ENCODE data around the gene GRID1. TPM values are rescaled to one million over a fixed set of nuclear protein-coding genes. Genes with fewer than 3 reads are reported as not detected.

The GRID1 gene
- total RNA-seq, 1 experiment from 2014 or later, result not detected

DNA sequence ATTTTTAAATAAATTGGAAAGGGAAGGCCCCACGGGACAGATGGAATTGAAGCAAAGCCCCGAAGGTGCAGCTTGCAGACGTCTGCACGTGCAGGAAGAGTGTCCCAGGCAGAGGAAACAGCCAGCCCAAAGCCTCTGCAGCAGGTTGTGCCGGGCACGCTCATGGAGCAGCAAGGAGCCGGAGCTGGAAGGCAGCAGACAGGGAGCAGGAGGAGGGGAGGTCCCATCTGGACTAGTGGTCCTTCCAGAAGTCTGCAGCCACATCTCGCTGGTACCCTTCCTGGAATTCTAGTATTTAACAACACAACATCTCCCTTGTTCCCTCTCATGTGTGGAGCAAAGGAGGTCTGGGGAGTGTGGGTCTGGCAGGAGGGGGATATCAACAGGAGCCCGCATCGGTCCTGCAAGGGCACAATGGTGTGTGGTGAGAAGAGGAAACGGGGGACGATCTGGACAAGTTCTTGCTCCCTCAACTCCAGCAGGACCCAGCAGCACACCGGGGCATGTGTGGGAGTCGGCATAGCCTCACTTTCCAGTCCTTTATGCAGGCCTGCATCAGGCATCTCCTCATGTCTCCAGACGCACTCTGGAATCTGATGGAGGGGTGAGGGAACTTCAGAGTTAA, 169.3 kb downstream of the GRID1 start:
- Mint-ChIP-seq H3K36me3 (ENCODE audit: insufficient read depth, unreplicated experiment) (no peaks in the 10 kb centered on the region), H3K27ac (ENCODE audit: unreplicated experiment) (no peak overlapping the region), H3K27me3 (ENCODE audit: unreplicated experiment) (peaks cover 98% of the 10 kb centered on the region), H3K4me3 (ENCODE audit: low read depth, unreplicated experiment) (no peak overlapping the region), H3K9me3 (ENCODE audit: low read depth, unreplicated experiment) (no peaks in the 10 kb centered on the region), H3K4me1 (ENCODE audit: low read depth, unreplicated experiment) (no peaks in the 10 kb centered on the region)
- intact Hi-C loops (cut with micrococcal nuclease; ENCODE audit: unreplicated experiment), result no loop called here
- DNase-seq, result no peak
- no TSS peak for BruUV-seq (replicated peaks)
- TF ChIP-seq CTCF (IDR thresholded peaks at IDR 0.05; ENCODE audit: unreplicated experiment), result no peak
- CTCF ChIA-PET, result no interaction called here

- no peak for TF ChIP-seq CTCF (IDR thresholded peaks at IDR 0.05; ENCODE audit: unreplicated experiment)
- Mint-ChIP-seq H3K27me3 (ENCODE audit: unreplicated experiment) (peaks cover 98% of the 10 kb centered on the region), H3K9me3 (ENCODE audit: low read depth, unreplicated experiment) (no peaks in the 10 kb centered on the region), H3K36me3 (ENCODE audit: insufficient read depth, unreplicated experiment) (no peaks in the 10 kb centered on the region), H3K4me1 (ENCODE audit: low read depth, unreplicated experiment) (no peaks in the 10 kb centered on the region), H3K4me3 (ENCODE audit: low read depth, unreplicated experiment) (no peak overlapping the region), H3K27ac (ENCODE audit: unreplicated experiment) (no peak overlapping the region)
- CTCF ChIA-PET, result no interaction called here
- BruUV-seq (replicated peaks), result no TSS peak
- intact Hi-C loops (cut with micrococcal nuclease; ENCODE audit: unreplicated experiment), result no loop called here
- DNase-seq, result no peak
Observed at GRCh38 chr10:86195521-86196157, 171.0 kb downstream of the GRID1 start.

- CTCF ChIA-PET, result no interaction called here
- H3K4me3 Mint-ChIP-seq (ENCODE audit: low read depth, unreplicated experiment), result no peak overlapping the region
- DNase-seq, result no peak
- H3K27me3 Mint-ChIP-seq (ENCODE audit: unreplicated experiment), result peaks cover 98% of the 10 kb centered on the region
- no peaks in the 10 kb centered on the region for H3K4me1 Mint-ChIP-seq (ENCODE audit: low read depth, unreplicated experiment)
- BruUV-seq (replicated peaks), result no TSS peak
- no peaks in the 10 kb centered on the region for H3K36me3 Mint-ChIP-seq (ENCODE audit: insufficient read depth, unreplicated experiment)
- no peak overlapping the region for H3K27ac Mint-ChIP-seq (ENCODE audit: unreplicated experiment)
- intact Hi-C loops (cut with micrococcal nuclease; ENCODE audit: unreplicated experiment), result no loop called here
- TF ChIP-seq CTCF (IDR thresholded peaks at IDR 0.05; ENCODE audit: unreplicated experiment), result no peak
- no peaks in the 10 kb centered on the region for H3K9me3 Mint-ChIP-seq (ENCODE audit: low read depth, unreplicated experiment)
Observed at GRCh38 chr10:86194684-86195083, 171.9 kb downstream of the GRID1 start.

DNA sequence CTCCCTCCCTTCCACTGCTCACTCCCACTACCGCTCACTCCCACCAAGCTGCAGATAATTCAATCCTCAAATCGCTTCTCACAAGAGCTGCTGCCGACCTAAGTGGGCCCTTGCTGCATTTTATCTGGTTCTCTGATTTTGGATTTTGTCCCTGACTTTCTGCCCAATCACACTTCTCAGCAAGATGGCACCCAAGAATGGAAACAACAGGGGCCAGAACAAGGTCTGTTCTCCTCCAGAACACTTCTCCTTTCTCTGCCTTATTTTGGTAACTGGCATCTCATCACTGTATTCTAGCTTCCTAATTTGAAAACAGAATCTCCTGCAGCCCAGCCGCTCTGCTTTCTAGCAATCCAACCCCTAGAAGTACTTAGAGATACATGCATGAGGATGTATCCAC, 172.8 kb downstream of the GRID1 start:
- Mint-ChIP-seq H3K27me3 (ENCODE audit: unreplicated experiment) (peaks cover 98% of the 10 kb centered on the region), H3K36me3 (ENCODE audit: insufficient read depth, unreplicated experiment) (no peaks in the 10 kb centered on the region), H3K27ac (ENCODE audit: unreplicated experiment) (no peak overlapping the region), H3K4me3 (ENCODE audit: low read depth, unreplicated experiment) (no peak overlapping the region), H3K9me3 (ENCODE audit: low read depth, unreplicated experiment) (no peaks in the 10 kb centered on the region), H3K4me1 (ENCODE audit: low read depth, unreplicated experiment) (no peaks in the 10 kb centered on the region)
- BruUV-seq (replicated peaks), result no TSS peak
- DNase-seq, result no peak
- intact Hi-C loops (cut with micrococcal nuclease; ENCODE audit: unreplicated experiment), result no loop called here
- TF ChIP-seq CTCF (IDR thresholded peaks at IDR 0.05; ENCODE audit: unreplicated experiment), result no peak
- CTCF ChIA-PET, result no interaction called here
